ENCODE data around the gene MRPL4.

The MRPL4 gene

DNA sequence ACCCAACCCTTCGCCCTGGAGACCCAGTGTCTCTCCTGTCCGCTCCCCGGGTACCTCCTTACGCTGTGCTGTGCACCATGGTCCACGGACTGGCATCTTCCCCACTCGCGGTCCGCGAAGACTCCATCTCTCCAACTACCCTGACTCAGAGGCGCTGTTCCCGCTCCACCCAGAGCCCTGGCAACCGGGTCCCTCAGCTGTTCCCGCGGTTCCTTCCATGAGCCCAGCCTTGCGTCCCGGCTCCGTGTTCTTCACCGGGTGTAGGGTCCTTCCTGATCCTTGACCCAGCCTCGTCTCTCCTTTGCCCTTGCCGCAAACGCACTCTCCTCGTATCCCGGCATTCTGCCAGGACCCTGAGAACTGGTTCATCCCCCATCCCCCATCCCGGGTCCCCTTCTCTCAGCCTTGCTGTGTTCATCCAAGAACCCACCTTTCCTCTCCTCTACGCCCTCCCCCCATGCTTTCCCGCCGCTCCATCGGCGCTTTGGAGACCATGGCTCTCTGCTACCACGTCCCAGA is 38.4 kb downstream of the MRPL4 start:
- DNase-seq = no peak

DNA sequence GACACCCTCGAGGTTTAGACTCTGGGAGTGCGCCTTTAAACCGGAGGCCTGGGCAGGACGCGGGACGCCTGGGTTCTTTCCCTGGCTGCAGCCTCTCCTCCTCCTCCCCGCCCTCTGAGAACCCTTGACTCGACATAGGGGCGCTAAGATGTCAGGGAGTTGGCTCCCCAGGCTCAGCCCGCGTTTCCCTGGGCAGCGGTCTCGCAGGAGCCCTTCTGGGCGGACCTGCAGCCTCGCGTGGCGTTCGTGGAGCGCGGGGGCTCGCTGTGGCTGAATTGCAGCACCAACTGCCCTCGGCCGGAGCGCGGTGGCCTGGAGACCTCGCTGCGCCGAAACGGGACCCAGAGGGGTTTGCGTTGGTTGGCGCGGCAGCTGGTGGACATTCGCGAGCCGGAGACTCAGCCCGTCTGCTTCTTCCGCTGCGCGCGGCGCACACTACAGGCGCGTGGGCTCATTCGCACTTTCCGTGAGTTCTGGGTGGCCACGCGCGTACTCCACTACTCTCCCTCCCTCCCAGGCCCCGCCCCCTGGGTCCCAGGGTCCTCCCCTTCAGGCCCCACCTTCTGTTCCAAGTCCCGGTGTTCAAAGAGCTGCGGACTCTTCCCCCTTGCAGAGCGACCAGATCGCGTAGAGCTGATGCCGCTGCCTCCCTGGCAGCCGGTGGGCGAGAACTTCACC is 39.0 kb downstream of the MRPL4 start:
- no peak for DNase-seq

DNA sequence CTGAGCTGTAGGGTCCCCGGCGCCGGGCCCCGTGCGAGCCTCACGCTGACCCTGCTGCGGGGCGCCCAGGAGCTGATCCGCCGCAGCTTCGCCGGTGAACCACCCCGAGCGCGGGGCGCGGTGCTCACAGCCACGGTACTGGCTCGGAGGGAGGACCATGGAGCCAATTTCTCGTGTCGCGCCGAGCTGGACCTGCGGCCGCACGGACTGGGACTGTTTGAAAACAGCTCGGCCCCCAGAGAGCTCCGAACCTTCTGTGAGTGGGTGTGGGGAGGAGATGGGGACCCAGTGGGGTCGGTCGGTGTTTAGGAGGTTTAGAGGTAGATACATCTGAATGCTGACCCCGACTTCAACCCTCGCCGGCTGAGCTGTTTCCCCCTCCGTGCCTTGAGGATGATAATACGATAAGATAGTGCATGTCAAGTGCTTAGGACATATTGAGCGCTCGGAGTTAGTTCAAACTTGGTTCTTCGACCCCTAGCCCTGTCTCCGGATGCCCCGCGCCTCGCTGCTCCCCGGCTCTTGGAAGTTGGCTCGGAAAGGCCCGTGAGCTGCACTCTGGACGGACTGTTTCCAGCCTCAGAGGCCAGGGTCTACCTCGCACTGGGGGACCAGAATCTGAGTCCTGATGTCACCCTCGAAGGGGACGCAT is 39.7 kb downstream of the MRPL4 start:
- no peak for DNase-seq

- no peak for DNase-seq
Measured at GRCh38 chr19:10292206-10292788, 40.3 kb downstream of the MRPL4 start.

GRCh38 chr19:10292789-10293636 is 41.0 kb downstream of the MRPL4 start:
- no peak for DNase-seq

- no peak for DNase-seq
Measured at GRCh38 chr19:10293637-10294367, 41.8 kb downstream of the MRPL4 start.

DNA sequence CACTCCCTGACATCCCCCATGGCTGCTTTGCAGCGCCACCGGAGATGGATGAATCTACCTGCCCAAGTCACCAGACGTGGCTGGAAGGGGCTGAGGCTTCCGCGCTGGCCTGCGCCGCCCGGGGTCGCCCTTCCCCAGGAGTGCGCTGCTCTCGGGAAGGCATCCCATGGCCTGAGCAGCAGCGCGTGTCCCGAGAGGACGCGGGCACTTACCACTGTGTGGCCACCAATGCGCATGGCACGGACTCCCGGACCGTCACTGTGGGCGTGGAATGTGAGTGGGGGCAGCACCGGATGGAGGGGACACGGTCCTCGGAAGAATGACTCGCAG is 42.3 kb downstream of the MRPL4 start:
- DNase-seq = no peak

GRCh38 chr19:10295305-10295846 is 43.4 kb downstream of the MRPL4 start:
- no peak for DNase-seq

DNA sequence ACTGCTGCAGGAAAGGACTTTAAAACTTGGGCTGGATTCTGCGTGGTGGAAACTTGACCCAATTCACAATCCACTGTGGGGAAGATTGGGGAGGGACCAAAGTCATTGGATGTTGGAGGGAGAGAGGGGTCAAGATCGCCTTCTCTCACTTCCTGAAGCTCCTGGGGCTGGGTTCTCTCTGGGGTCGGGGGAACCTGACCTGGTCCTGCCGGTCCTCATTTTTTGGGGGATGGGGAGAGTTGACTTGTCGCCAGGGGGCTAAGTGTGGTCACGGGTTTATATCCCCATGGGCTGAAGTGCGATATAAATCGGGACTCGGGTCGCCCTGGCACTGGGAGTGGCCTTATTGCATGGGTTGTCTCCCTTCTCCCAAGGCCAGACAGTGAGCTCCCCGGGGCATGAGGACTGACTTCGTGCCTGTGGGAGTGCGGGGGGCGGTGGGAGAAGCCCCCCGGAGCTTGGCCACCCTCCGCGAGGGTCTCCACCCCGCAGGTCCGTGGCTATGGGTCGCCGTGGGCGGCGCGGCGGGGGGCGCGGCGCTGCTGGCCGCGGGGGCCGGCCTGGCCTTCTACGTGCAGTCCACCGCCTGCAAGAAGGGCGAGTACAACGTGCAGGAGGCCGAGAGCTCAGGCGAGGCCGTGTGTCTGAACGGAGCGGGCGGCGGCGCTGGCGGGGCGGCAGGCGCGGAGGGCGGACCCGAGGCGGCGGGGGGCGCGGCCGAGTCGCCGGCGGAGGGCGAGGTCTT is 44.0 kb downstream of the MRPL4 start:
- DNase-seq = no peak

DNA sequence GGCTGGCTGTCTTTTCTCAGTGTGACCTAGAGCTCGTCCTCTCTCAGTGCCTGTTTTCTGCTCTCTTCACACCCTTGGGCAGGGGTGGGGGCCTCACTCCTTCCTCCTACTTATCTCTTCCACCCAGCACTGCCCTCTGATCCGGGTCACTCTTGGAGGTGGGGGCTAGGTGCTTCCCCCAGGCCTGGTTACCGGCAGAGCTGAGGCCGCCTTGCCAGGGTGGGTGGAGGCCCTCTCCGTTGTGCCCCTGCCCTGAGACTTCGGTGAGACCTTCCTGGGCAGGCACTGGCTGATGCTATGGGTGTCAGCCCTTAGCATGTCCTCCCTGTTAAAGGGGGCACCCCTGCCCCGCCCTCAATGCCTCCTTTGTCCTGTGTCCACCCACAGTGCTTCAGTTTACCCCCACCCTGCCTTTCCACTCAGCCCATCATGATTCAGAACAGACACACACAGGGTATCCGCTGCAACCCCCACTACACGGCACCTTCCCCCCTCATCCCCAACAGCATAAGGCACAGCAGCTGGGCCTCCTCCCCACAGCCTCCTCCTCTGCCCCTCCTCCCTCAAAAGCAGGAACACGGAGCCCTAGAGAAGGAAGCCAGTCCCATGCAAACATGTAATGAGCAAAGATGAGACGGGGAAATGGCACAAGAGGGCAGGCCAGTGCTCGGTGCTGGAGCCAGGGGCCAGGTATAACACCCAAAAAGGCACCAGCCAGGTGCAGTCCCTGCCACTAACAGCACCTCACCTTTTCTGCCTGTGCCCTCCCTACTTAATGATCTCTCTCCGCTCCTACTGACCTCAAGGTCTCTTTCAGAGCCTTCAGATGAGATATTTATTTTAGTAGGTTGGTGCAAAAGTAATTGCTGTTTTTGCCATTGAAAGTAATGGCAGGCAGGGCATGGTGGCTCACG is 47.8 kb downstream of the MRPL4 start:
- DNase-seq = no peak

GRCh38 chr19:10305139-10305806 is 53.3 kb downstream of the MRPL4 start:
- DNase-seq = no peak

DNA sequence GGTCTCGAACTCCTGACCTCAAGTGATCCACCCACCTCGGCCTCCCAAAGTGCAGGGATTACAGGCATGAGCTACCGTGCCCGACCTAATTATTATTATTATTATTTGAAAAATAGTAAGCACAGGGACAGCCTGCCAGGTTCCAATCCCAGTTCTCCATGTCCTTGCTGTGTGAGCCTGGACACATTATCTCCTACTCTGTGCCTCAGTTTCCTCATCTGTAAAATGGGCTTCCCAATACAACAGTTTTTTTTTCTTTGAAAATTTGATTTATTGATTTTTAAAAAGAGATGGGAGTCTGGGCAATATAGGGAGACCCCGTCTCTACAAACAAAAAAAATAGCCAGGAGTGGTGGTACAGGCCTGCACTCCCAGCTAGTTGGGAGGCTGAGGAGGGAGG is 54.3 kb downstream of the MRPL4 start:
- DNase-seq = no peak

- DNase-seq = no peak
Measured at GRCh38 chr19:10309423-10309822, 57.4 kb downstream of the MRPL4 start, which contains the start of gene ZGLP1. ZGLP1 (minus strand) TSS chr19:10309815.
